Measurements from ENCODE around the gene DENND4A. TPM values are rescaled to one million over a fixed set of nuclear protein-coding genes. Genes with fewer than 3 reads are reported as not detected.
"Not testable (repeated sequence)": the region's sequence is repeated elsewhere in the genome, so short reads cannot be mapped to it uniquely, and the experiment has no call there.

The DENND4A gene
- polyA plus RNA-seq, 1 donor, result 11.9 TPM

DNA sequence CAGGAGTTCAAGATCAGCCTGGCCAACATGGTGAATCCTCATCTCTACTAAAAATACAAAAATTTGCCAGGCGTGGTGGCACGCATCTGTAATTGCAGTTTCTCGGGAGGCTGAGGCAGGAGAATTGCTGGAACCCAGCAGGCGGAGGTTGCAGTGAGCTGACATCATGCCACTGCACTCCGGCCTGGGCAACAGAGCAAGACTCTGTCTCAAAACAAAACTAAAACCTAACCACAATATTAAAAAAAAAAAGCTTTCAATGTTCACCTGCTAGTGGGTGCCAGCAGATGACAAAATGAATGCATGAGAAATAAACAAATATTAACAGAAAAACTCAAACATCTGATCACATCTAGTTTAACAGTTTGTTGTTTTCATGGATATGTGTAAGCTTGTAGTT is 161.3 kb downstream of the DENND4A start:
- DNase-seq, result no peak

DNA sequence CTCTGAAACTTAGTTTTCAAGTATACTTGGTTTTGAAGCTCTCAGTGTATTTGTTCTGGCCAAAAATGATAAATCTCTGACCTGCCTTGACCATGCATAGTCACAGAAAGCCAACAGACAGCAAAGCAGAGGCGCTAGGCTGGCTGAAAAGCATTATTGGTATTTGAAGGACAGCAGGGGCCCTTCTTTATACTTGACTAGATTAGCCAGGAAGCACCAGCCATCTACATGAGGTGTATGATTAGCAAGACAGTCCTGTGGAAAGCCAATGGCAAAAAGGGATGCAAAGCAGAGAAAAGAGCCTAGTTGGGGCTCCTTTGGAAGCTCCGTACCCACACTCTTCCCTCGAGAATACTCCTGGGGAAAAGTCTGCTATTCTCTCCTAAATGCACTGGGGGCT is 162.5 kb downstream of the DENND4A start:
- no peak for DNase-seq

GRCh38 chr15:65626856-65627255 is 165.2 kb downstream of the DENND4A start:
- DNase-seq, result no peak

DNA sequence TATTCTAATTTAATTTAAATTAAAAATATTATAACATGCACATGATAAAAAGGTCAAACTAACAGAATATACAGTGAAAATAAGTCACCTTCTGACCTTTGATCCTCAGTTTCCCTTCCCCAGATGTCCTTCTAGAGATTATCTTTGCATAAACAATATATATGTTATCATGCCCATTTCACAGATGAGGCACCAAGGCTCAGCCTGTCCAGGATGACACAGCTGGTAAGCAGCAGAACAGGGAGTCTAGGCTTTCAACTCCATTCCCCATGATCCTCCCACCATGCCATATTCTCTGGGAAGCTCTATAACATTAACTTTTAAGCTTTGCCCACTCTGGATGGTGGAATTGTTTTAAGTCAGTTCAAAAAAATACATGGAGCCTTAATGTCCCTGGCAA is 169.0 kb downstream of the DENND4A start:
- no peak for DNase-seq

DNA sequence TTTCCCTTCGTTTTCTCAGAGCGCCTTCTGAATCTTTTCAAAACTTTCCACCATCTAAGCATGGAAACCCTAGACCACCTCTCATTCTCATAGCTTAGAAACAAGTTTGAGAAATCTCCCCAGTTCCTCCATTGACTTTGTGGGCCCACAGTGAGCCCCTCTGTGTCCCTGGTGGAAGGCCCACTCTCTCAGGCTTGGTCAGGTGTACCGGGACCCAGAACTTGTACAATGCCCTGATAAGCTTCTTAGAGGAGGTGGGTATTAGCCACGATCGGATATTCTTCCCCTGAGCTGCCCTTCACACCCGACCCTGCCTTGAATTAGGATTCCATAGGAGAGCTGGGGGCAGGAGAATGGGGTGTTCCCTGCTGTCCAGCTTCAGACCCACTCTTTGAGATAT is 170.5 kb downstream of the DENND4A start, which contains the start of gene SLC24A1:
Gene SLC24A1 (plus strand): TSS at position 301 of the 400 bp plus-strand sequence. CDS start 2,143 bp downstream, outside the sequence.
- DNase-seq, result no peak

- no peak for DNase-seq
These were observed 171.3 kb downstream of the DENND4A start for GRCh38 chr15:65620833-65621232.

GRCh38 chr15:65619626-65620290 is 172.3 kb downstream of the DENND4A start:
- DNase-seq, result no peak

DNA sequence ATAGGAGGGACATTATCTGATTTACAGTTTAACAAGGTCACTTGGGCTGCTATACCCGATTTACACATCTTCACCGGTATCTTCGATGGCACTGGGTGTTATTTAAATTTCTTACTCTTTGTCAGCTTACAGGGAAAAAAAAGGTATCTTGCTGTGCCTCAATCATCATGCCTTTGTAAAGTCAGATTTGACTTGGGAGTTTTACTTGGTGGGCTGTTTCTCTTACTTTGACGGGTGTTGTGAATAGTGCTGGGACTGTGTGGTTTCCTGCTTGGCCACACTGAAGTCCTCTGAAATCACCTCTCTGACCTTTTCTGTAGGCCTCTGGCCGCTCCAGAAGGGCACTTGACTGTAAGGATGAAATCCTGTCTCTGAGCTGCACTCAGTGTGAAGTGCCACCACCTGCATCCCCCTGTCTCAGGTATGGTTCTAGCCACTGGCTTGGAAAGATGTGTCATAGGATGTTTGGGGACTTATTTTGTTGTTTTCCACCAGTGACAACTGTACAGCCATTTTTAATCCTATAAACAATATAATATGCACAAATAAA is 173.5 kb downstream of the DENND4A start:
- DNase-seq, result no peak

GRCh38 chr15:65615887-65616286 is 176.2 kb downstream of the DENND4A start:
- DNase-seq, result not testable (repeated sequence)

DNA sequence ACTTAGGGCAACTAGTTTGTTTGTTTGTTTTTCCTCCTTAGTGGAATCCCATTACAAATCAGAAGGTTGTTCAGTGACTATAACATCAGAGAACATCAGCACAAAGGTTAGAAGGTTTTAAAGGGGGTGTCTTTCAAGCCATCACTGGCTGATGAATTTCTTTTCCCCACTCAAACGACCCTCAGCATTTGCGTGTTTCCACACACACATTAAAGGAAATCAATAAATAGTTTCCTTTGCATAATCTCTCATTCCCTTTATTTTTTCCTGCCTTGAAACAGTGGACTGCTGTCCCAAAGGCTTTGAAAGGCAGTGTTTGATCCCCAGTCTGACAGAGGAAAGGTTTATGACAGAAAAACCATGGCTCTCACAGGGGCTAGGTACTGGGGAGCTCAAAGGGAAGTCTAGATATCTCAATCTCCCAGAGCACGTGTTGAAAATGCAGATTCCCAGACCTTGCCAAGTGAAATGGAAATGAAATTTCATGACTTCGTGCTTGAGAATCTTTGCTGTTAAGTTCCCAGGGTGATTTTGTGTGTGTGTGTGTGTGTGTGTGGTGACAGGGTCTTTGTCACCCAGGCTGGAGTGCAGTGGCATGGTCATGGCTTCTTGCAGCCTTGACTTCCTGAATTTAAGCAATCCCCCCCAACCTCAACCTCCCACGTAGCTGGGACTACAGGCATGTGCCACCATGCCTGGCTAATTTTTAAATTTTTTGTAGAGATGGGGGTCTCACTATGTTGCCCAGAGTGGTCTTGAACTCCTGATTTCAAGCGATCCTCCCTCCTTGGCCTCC is 178.9 kb downstream of the DENND4A start:
- DNase-seq, result no peak

DNA sequence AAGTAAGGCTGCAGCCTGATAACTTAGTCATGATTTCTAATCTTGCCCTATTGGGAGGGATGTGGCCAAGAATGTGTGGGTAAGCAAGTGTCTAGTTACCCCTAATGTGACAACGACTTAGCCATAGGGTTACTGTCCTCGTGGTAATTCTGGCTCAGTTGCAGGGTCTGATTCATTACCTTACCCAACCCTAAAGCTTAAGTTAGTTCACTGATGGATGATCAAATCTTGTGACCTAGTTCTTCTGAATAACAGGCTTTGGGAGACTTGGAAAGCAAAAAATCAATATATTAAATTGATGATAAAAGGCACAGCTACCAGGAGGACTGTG is 179.5 kb downstream of the DENND4A start:
- DNase-seq, result no peak

DNA sequence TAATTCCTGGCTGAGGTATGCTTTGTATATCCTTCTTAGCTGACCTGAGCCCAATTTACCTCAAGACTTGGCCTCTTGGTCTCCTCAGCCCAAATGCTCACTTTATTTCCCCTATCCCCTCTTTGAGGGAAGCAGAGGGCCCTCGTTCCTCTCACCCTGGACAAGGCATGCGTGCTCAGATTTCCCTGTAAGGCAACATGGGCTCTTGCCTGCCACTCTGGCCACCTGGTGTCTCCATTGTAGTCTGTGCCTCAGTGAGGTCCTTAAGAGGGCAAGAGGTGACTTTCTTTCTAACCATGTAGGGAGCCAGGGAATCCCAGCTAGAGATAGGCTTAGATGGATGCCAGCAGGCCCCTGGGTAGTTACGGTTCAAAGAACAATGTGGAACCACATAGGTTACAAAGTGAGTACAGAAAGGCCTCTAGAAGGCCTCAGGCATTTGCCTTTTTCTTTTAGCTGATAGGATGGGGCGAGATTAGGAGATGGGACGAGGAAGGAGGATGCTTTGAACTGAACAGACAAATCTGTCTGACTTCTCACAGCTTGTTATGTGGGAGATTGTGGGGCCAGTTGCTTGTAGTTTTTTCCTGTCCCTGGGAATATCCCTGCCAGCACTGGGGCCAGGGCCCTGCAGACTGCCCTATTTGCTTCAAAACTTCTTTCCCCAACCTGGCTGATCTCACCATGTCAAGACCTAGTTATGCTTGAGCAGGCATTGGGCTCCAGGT is 180.0 kb downstream of the DENND4A start:
- DNase-seq, result no peak

GRCh38 chr15:65610871-65611718 is 181.0 kb downstream of the DENND4A start, which contains the start of gene INTS14:
INTS14 (minus strand) TSS chr15:65611131; CDS start chr15:65607380, 3,751 bp downstream.
- peak; percentile 97 for DNase-seq

Other genes starting within 250 kb of the DENND4A start
- gene INTS14, start 181.2 kb downstream of the DENND4A start, polyA plus RNA-seq (ENCODE audit: insufficient read length), result 23.8 TPM
- gene SLC24A1, start 170.4 kb downstream of the DENND4A start, polyA plus RNA-seq (ENCODE audit: insufficient read length), result 8.5 TPM
- 135 TPM for gene RAB11A, start 77.2 kb upstream of the DENND4A start, polyA plus RNA-seq (ENCODE audit: insufficient read length)

Data from hindlimb muscle (tissue), 1 donor.